Hepatocyte (in vitro differentiated cells): Measurements from ENCODE around the gene ATP1B1.

ENCODE experiments used
- EZH2 ChIP-seq: fragments of 200-600 bp; sonication (generic); IDR thresholded peaks from 2 replicates; pipeline ENCODE4 v1.6.1; 2016; ENCODE audit warnings: antibody characterized with exemption, mild to moderate bottlenecking, borderline replicate concordance
- TF ChIP-seq, protein P1 (sequence below): fragments of 200-600 bp; sonication (generic); IDR thresholded peaks from 2 replicates; pipeline ENCODE4 v1.5.1; 2016; ENCODE audit warnings: antibody characterized with exemption, mild to moderate bottlenecking; ENCODE audit not compliant: poor library complexity

DNA sequence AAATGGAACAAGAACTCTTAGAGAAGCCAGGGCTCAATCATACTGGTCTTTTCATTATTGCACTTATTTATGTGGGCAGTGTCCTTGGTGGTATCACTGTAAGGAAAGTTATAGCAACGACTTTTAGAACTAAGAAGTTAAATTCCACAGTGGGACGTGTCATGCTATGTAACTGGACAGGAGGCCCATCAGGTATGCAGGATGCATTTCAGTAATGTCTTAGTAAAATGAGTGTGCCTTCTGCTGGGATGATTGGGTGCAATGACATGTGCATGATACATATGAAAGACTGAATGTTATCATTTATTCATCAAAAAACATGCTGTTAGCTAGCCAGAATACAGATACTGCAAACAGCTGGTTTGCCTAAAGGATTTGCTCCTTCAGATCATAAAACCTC lies 6.9 kb upstream of the ATP1B1 start:
- TF ChIP-seq, protein P1, sequence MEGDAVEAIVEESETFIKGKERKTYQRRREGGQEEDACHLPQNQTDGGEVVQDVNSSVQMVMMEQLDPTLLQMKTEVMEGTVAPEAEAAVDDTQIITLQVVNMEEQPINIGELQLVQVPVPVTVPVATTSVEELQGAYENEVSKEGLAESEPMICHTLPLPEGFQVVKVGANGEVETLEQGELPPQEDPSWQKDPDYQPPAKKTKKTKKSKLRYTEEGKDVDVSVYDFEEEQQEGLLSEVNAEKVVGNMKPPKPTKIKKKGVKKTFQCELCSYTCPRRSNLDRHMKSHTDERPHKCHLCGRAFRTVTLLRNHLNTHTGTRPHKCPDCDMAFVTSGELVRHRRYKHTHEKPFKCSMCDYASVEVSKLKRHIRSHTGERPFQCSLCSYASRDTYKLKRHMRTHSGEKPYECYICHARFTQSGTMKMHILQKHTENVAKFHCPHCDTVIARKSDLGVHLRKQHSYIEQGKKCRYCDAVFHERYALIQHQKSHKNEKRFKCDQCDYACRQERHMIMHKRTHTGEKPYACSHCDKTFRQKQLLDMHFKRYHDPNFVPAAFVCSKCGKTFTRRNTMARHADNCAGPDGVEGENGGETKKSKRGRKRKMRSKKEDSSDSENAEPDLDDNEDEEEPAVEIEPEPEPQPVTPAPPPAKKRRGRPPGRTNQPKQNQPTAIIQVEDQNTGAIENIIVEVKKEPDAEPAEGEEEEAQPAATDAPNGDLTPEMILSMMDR, result no peak
- TF ChIP-seq EZH2, result no peak
